K562 (cell line): Measurements from ENCODE around the gene PPP4R3B. TPM values are rescaled to one million over a fixed set of nuclear protein-coding genes. Genes with fewer than 3 reads are reported as not detected.
A peak's percentile ranks its signal among the peaks of the same experiment; 100 is the strongest.

Experiments
- ATAC-seq: fragments of 200-7000 bp; cut with Tn5 transposase; 3 replicates; pipeline ENCODE4 v1.9.1; 2020; ENCODE audit warnings: moderate library complexity
- BruUV-seq: library from RNA; stranded (reverse); fragments of 400-500 nt; replicated peaks from 2 replicates; lab custom pipeline; 2021; lab: Mats Ljungman, UMichigan
- CTCF ChIA-PET: fragments of 300-600 bp; formaldehyde crosslinking; extraction: SDS; loops from one replicate; lab custom pipeline; 2021; ENCODE audit warnings: low intra/inter-chr PET ratio; lab: Yijun Ruan, JAX
- POLR2A ChIA-PET: fragments of 300-600, 350-650 bp; sonication (Branson Sonifier 250); formaldehyde crosslinking; extraction: SDS; loops from one replicate; lab custom pipeline; 2021; ENCODE audit warnings: antibody characterized with exemption, inconsistent platforms; lab: Yijun Ruan, JAX
- DNase-seq, 4 experiments: peaks; one replicate each; pipeline versions ENCODE4 v3.0.0 to v3.0.0-alpha.2; 2011 to 2018; ENCODE audit warnings: low spot score in 3 of 4, mixed read lengths in 3 of 4; ENCODE audit errors: extremely low read depth in 1 of 4
- FAIRE-seq: peaks from 2 replicates; lab custom pipeline; 2011; peaks lifted over from hg19 to GRCh38; lab: Jason Lieb, UNC
- H2AFZ ChIP-seq: 2 replicates; pipeline ENCODE4 v1.6.0; 2011; ENCODE audit warnings: low read depth, low read length, control low read depth, inconsistent platforms
- H3K27ac ChIP-seq: fragments of 200-600 bp; 3 replicates; pipeline ENCODE4 v1.8.0; 2011; ENCODE audit warnings: low read depth, mild to moderate bottlenecking, control low read depth, inconsistent platforms, low read length, moderate library complexity, mixed read lengths; ENCODE audit errors: extremely low read depth
- H3K27me3 ChIP-seq, 2 experiments: fragments of 300-600 bp in 1 of 2; 2 replicates in 1 of 2; 3 replicates in 1 of 2; pipeline versions ENCODE4 v1.6.0 to v1.8.0; 2011; ENCODE audit warnings: inconsistent platforms in 2 of 2, low read length in 2 of 2, mild to moderate bottlenecking in 1 of 2, mixed read lengths in 1 of 2, moderate library complexity in 1 of 2; ENCODE audit not compliant: control insufficient read depth in 2 of 2, insufficient read depth in 2 of 2
- H3K36me3 ChIP-seq: fragments of 300-600 bp; 3 replicates; pipeline ENCODE4 v1.8.0; 2011; ENCODE audit warnings: mild to moderate bottlenecking, low read length, inconsistent platforms; ENCODE audit not compliant: control insufficient read depth, insufficient read depth
- H3K4me1 ChIP-seq, 2 experiments: fragments of 200-600 bp in 1 of 2; replicated peaks in 1 of 2; 2 replicates in 1 of 2; 3 replicates in 1 of 2; pipeline versions ENCODE4 v1.5.1 to v1.8.0; 2011; ENCODE audit warnings: inconsistent platforms in 2 of 2, low read length in 2 of 2, mild to moderate bottlenecking in 1 of 2, mixed read lengths in 1 of 2, moderate library complexity in 1 of 2; ENCODE audit not compliant: control insufficient read depth in 2 of 2, insufficient read depth in 2 of 2
- H3K4me2 ChIP-seq: 2 replicates; pipeline ENCODE4 v1.6.1; 2011; ENCODE audit warnings: low read length, control low read depth, inconsistent platforms, mixed read lengths; ENCODE audit not compliant: insufficient read depth
- H3K4me3 ChIP-seq: fragments of 200-600 bp; sonication (generic), shearing (Covaris generic); 2 replicates; pipeline ENCODE4 v1.5.1; 2016; ENCODE audit warnings: control low read depth, inconsistent platforms
- H3K79me2 ChIP-seq: fragments of 200-600 bp; 3 replicates; pipeline ENCODE4 v1.8.0; 2011; ENCODE audit warnings: low read length, inconsistent platforms; ENCODE audit not compliant: control insufficient read depth, insufficient read depth
- H3K9ac ChIP-seq, 2 experiments: 2 replicates each; pipeline versions ENCODE4 v1.6.0 to v1.6.1; 2011; ENCODE audit warnings: low read depth in 2 of 2, low read length in 2 of 2, control low read depth in 1 of 2, inconsistent platforms in 1 of 2, mild to moderate bottlenecking in 1 of 2, mixed read lengths in 1 of 2; ENCODE audit not compliant: insufficient read depth in 1 of 2
- H3K9me1 ChIP-seq: one replicate; pipeline ENCODE4 v1.6.0; 2011; ENCODE audit warnings: inconsistent platforms, mild to moderate bottlenecking, low read length, moderate library complexity; ENCODE audit not compliant: control insufficient read depth, insufficient read depth
- H3K9me3 ChIP-seq: replicated peaks from 2 replicates; pipeline ENCODE4 v1.5.1; 2011; ENCODE audit warnings: low read depth, low read length, inconsistent platforms; ENCODE audit not compliant: control insufficient read depth, insufficient read depth
- H4K20me1 ChIP-seq: replicated peaks from 2 replicates; pipeline ENCODE4 v1.6.1; 2011; ENCODE audit warnings: low read length, inconsistent platforms, mixed read lengths; ENCODE audit not compliant: control insufficient read depth, insufficient read depth
- TRIM25 ChIP-seq: fragments of 450-650 bp; IDR thresholded peaks from 2 replicates; pipeline ENCODE4 v1.7.0; 2016; ENCODE audit warnings: borderline replicate concordance
- ZNF121 ChIP-seq: sonication (generic); formaldehyde crosslinking; conservative IDR thresholded peaks from 2 replicates; pipeline ENCODE4 v1.8.0; 2022; ENCODE audit warnings: missing genetic modification reagents
- WGBS: fragments of 100-300 bp; shearing (Covaris generic); methylation state at CpG from one replicate; pipeline ENCODE4 v1.1.6; 2016; ENCODE audit warnings: low coverage, mixed read lengths; ENCODE audit not compliant: insufficient coverage; ENCODE audit errors: missing lambda C conversion rate; 5-methylcytosine and 5-hydroxymethylcytosine counted together
- in situ Hi-C: fragments of 300-500 bp; cut with MboI; formaldehyde crosslinking; loops from 4 replicates; pipeline ENCODE4 v1.15.0; 2018; ENCODE audit warnings: inconsistent platforms, mixed read lengths
- intact Hi-C: fragments of 100-400 bp; cut with micrococcal nuclease; formaldehyde crosslinking; loops from 2 replicates; pipeline ENCODE4 v1.14.2; 2022
- polyA plus RNA-seq, 8 experiments: library from polyadenylated mRNA; depleted of rRNA in 4 of 8; stranded (reverse) in 5 of 8; unstranded in 3 of 8; fragments of >200 nt; fragmentation: Nextera tagmentation in 2 of 8; fragmentation: Illumina TruSeq in 1 of 8; extraction: Ambion mirVana in 2 of 8; extraction: Trizol in 1 of 8; gene quantifications; 2 replicates each; pipeline versions ENCODE4 v1.2.1 to v1.2.3, GENCODE V29; 2011 to 2014; ENCODE audit warnings: inconsistent platforms in 1 of 8, missing spikeins in 1 of 8
- total RNA-seq, 7 experiments: library from RNA; depleted of rRNA in 6 of 7; stranded (reverse); fragments of >200 nt in 6 of 7; fragmentation: Illumina TruSeq in 2 of 7; extraction: Trizol in 2 of 7; gene quantifications; 2 replicates each; pipeline versions ENCODE4 v1.2.1 to v1.2.3, GENCODE V29; 2011 to 2021; ENCODE audit warnings: low replicate concordance in 1 of 7

PPP4R3B gene
- total and polyA plus RNA-seq, 9 of the 15 experiments (the other 6 are each of a cell fraction or from before 2014, with no cell fraction given) = 13.2 to 59.2 (median 41.9) TPM

- WGBS = 89% methylated on average over 5 of the region's 5 CpGs
- peaks cover 12% of the 10 kb centered on the region; the same call in 2 of the 3 replicates for H3K79me2 ChIP-seq
- intact Hi-C loops = no loop called here
Observed at GRCh38 chr2:55524884-55525437, 92.5 kb downstream of the PPP4R3B start.

More at GRCh38 chr2:55524884-55525437, 92.5 kb downstream of the PPP4R3B start:
- in situ Hi-C loops = no loop called here
- H3K9me1 ChIP-seq = no peaks in the 10 kb centered on the region
- peaks cover 32% of the 10 kb centered on the region; the same call in 1 of the 3 replicates for H3K36me3 ChIP-seq
- H3K27ac ChIP-seq = no peak overlapping the region
- TF ChIP-seq ZNF121 (CRISPR knock-in tag) = peak; percentile 81
- no peak for TF ChIP-seq TRIM25
- CTCF ChIA-PET = no interaction called here
- no peak overlapping the region for H3K9ac ChIP-seq
- POLR2A ChIA-PET = no interaction called here
- no TSS peak for BruUV-seq
- FAIRE-seq (no peak), DNase-seq (no peak), ATAC-seq (no peak)
- no peak overlapping the region for H2AFZ ChIP-seq
- H3K4me2 ChIP-seq = no peak overlapping the region
- H3K27me3 ChIP-seq = no peaks in the 10 kb centered on the region
- H3K9me3 ChIP-seq = no peaks in the 10 kb centered on the region
- H3K4me1 ChIP-seq = peaks cover 1 to 3% of the 10 kb centered on the region in 2 experiments; a peak in 1 of 5 replicates
- H4K20me1 ChIP-seq = no peaks in the 10 kb centered on the region
- H3K4me3 ChIP-seq = no peak overlapping the region
